Measurements from ENCODE around the gene PIK3R1.

DNA sequence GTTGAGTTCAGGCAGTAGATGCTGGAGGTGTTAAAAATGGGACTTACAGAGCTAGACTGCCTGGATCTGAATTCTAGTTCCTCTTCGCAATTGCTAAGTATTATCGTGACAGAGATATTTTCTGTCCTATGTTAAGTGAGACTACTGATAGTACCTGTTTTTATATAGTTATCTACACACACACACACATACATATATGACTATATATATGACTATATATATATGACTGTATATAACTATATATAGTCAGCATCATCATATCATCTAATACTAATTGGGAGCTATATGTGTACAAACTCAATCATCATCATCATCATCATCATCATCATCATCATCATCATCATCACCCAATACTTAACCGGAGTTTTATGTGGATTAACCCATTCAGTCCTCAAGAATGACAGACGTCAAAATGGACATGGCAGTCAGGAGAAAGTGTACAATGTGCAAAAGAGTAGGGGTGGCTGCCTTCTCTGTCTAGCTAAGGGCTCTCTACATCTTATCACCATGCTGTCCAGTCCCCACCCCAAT lies 7.3 kb downstream of the PIK3R1 start:
- TF ChIP-seq POLR2A (IDR thresholded peaks at IDR 0.05), result no peak
- TF ChIP-seq, protein P1, sequence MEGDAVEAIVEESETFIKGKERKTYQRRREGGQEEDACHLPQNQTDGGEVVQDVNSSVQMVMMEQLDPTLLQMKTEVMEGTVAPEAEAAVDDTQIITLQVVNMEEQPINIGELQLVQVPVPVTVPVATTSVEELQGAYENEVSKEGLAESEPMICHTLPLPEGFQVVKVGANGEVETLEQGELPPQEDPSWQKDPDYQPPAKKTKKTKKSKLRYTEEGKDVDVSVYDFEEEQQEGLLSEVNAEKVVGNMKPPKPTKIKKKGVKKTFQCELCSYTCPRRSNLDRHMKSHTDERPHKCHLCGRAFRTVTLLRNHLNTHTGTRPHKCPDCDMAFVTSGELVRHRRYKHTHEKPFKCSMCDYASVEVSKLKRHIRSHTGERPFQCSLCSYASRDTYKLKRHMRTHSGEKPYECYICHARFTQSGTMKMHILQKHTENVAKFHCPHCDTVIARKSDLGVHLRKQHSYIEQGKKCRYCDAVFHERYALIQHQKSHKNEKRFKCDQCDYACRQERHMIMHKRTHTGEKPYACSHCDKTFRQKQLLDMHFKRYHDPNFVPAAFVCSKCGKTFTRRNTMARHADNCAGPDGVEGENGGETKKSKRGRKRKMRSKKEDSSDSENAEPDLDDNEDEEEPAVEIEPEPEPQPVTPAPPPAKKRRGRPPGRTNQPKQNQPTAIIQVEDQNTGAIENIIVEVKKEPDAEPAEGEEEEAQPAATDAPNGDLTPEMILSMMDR (IDR thresholded peaks at IDR 0.05), result no peak
